OCI-LY1 (cell line): ENCODE measurements around the gene GALC.

Experiments used
- H2AFZ ChIP-seq: fragments of 200-600 bp; sonication (generic), shearing (Covaris generic); 2 replicates; pipeline ENCODE4 v1.6.0; 2014; ENCODE audit warnings: antibody characterized with exemption, mild to moderate bottlenecking, low read length
- H3F3A ChIP-seq: fragments of 200-600 bp; sonication (generic), shearing (Covaris generic); 2 replicates; pipeline ENCODE4 v1.6.0; 2014; ENCODE audit warnings: mild to moderate bottlenecking, antibody characterized with exemption, low read length, moderate library complexity; ENCODE audit not compliant: insufficient read depth
- H3K27ac ChIP-seq: fragments of 200-600 bp; sonication (generic); 2 replicates; pipeline ENCODE4 v1.5.1; 2014; ENCODE audit warnings: low read length, mixed run types, mild to moderate bottlenecking, low read depth; ENCODE audit not compliant: poor library complexity, severe bottlenecking
- H3K27me3 ChIP-seq: fragments of 200-600 bp; sonication (generic); 2 replicates; pipeline ENCODE4 v1.6.0; 2014; ENCODE audit warnings: antibody characterized with exemption, mild to moderate bottlenecking, low read length, moderate library complexity; ENCODE audit not compliant: insufficient read depth
- H3K36me3 ChIP-seq: fragments of 200-600 bp; sonication (generic); 2 replicates; pipeline ENCODE4 v1.6.1; 2014; ENCODE audit warnings: mild to moderate bottlenecking, antibody characterized with exemption, low read length, moderate library complexity, mixed read lengths; ENCODE audit not compliant: insufficient read depth
- H3K4me1 ChIP-seq: fragments of 200-600 bp; sonication (generic); 2 replicates; pipeline ENCODE4 v1.5.1; 2014; ENCODE audit warnings: mild to moderate bottlenecking, low read length, moderate library complexity; ENCODE audit not compliant: insufficient read depth, severe bottlenecking
- H3K4me2 ChIP-seq: fragments of 200-600 bp; sonication (generic), shearing (Covaris generic); 2 replicates; pipeline ENCODE4 v1.6.1; 2014; ENCODE audit warnings: low read length
- H3K4me3 ChIP-seq: fragments of 200-600 bp; sonication (generic); 2 replicates; pipeline ENCODE4 v1.5.1; 2014; ENCODE audit warnings: low read length, low read depth, mild to moderate bottlenecking, mixed read lengths; ENCODE audit not compliant: poor library complexity, severe bottlenecking
- H3K79me2 ChIP-seq: fragments of 200-600 bp; shearing (Covaris generic); 2 replicates; pipeline ENCODE4 v1.6.1; 2016; ENCODE audit warnings: mixed run types, low read length, mixed read lengths; ENCODE audit not compliant: insufficient read depth
- H3K9ac ChIP-seq: fragments of 200-600 bp; sonication (generic), shearing (Covaris generic); 2 replicates; pipeline ENCODE4 v1.6.1; 2014; ENCODE audit warnings: mild to moderate bottlenecking, low read length, mixed read lengths
- H3K9me2 ChIP-seq: fragments of 200-600 bp; sonication (generic), shearing (Covaris generic); 2 replicates; pipeline ENCODE4 v1.6.1; 2014; ENCODE audit warnings: low read depth, mild to moderate bottlenecking, low read length, mixed read lengths
- H3K9me3 ChIP-seq: fragments of 200-600 bp; shearing (Covaris generic); 2 replicates; pipeline ENCODE4 v1.6.1; 2014; ENCODE audit warnings: low read length, mixed read lengths
- H4K20me1 ChIP-seq: fragments of 200-600 bp; sonication (generic), shearing (Covaris generic); 2 replicates; pipeline ENCODE4 v1.6.0; 2016; ENCODE audit warnings: mild to moderate bottlenecking, low read length; ENCODE audit not compliant: insufficient read depth
- EZH2 ChIP-seq: fragments of 200-600 bp; sonication (generic), shearing (Covaris generic); IDR thresholded peaks from 2 replicates; pipeline ENCODE4 v1.8.0; 2017; ENCODE audit warnings: borderline replicate concordance, mixed run types, mild to moderate bottlenecking, antibody characterized with exemption, low read length, moderate library complexity, mixed read lengths
- TF ChIP-seq, protein P1 (sequence below): fragments of 200-600 bp; sonication (generic), shearing (Covaris generic); IDR thresholded peaks from 2 replicates; pipeline ENCODE4 v1.5.1; 2017; ENCODE audit warnings: mild to moderate bottlenecking, antibody characterized with exemption, low read length, moderate library complexity, mixed read lengths

GALC gene

DNA sequence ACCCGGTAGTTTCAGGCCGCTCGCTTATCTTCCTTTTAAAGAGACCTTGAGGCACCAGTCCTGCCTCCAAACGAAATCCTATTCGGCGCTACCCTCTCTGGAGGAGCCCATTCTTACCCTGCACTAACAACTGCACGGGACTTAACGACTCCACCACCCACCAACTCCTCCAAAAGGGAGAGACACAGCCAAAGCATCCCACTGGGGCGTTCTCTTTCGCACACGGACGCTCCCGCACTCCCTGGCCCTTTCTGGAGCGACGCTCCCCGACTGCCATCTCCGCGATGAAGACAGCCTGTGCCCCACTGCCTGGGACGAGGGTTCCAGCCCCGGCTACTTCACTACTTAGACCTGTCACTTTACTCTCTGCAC is 650 bp downstream of the GALC start:
- Histone ChIP-seq H3K4me1 (peaks cover 25% of the 10 kb centered on the region), H2AFZ (peak overlapping the region; percentile 67; the same call in 1 of the 2 replicates), H3K9me2 (no peaks in the 10 kb centered on the region), H3K4me2 (peak overlapping the region; percentile 92), H3K9me3 (no peaks in the 10 kb centered on the region), H3K4me3 (peak overlapping the region; percentile 80), H3K79me2 (no peaks in the 10 kb centered on the region), H4K20me1 (no peaks in the 10 kb centered on the region), H3K36me3 (no peaks in the 10 kb centered on the region), H3K27me3 (no peaks in the 10 kb centered on the region), H3K27ac (peak overlapping the region; percentile 66), H3K9ac (peak overlapping the region; percentile 82), H3F3A (no peaks in the 10 kb centered on the region)
- TF ChIP-seq EZH2: no peak
- TF ChIP-seq, protein P1, sequence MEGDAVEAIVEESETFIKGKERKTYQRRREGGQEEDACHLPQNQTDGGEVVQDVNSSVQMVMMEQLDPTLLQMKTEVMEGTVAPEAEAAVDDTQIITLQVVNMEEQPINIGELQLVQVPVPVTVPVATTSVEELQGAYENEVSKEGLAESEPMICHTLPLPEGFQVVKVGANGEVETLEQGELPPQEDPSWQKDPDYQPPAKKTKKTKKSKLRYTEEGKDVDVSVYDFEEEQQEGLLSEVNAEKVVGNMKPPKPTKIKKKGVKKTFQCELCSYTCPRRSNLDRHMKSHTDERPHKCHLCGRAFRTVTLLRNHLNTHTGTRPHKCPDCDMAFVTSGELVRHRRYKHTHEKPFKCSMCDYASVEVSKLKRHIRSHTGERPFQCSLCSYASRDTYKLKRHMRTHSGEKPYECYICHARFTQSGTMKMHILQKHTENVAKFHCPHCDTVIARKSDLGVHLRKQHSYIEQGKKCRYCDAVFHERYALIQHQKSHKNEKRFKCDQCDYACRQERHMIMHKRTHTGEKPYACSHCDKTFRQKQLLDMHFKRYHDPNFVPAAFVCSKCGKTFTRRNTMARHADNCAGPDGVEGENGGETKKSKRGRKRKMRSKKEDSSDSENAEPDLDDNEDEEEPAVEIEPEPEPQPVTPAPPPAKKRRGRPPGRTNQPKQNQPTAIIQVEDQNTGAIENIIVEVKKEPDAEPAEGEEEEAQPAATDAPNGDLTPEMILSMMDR: no peak

DNA sequence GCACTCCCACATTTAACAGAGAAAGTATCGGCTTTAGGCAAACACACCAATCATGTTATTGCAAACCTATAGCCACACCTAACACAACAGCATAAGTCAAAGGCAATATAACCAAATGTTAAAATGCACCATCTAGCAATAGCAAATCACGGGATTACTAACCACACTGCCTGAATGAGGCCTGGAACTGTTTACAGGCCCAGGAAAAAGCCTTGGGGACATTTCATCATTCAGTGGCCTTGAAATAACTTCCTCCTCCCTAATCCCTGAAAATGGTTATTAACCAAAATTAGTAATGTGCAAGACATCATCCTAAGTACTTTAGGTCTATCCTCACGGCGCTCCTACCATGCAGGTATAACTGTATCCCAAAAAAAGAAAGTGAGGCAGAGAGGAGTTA is 2.3 kb downstream of the GALC start:
- Histone ChIP-seq H3K9me3 (no peaks in the 10 kb centered on the region), H3K79me2 (no peaks in the 10 kb centered on the region), H3F3A (no peaks in the 10 kb centered on the region), H3K4me1 (peaks cover 25% of the 10 kb centered on the region), H3K9me2 (no peaks in the 10 kb centered on the region), H3K9ac (no peak overlapping the region), H4K20me1 (no peaks in the 10 kb centered on the region), H3K27me3 (no peaks in the 10 kb centered on the region), H3K4me3 (no peak overlapping the region), H2AFZ (no peak overlapping the region), H3K4me2 (no peak overlapping the region), H3K27ac (no peak overlapping the region), H3K36me3 (no peaks in the 10 kb centered on the region)
- no peak for TF ChIP-seq EZH2
- TF ChIP-seq, protein P1: no peak

DNA sequence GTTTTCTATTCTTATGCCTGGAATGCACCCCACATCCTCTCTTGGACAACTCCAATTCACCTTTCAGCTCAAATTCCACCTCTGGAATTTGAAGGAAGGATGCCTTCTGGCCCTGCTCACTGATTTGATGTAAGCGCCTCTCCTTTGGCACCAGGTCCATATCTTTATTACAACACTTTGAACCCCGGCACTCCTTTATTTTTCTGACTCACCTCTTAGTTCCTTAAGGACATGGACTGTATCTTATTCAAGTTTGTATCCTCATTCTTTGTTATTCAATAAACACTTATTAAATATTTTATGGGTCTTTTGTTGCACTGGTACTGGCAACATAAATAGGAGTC is 3.1 kb downstream of the GALC start:
- no peaks in the 10 kb centered on the region for H3K79me2 ChIP-seq
- no peak overlapping the region for H3K4me2 ChIP-seq
- H3K9ac ChIP-seq: no peak overlapping the region
- H3K9me3 ChIP-seq: no peaks in the 10 kb centered on the region
- H4K20me1 ChIP-seq: no peaks in the 10 kb centered on the region
- no peak overlapping the region for H2AFZ ChIP-seq
- H3F3A ChIP-seq: no peaks in the 10 kb centered on the region
- H3K9me2 ChIP-seq: no peaks in the 10 kb centered on the region
- no peak for TF ChIP-seq EZH2
- TF ChIP-seq, protein P1: no peak
- H3K36me3 ChIP-seq: no peaks in the 10 kb centered on the region
- no peak overlapping the region for H3K27ac ChIP-seq
- H3K4me3 ChIP-seq: no peak overlapping the region
- peaks cover 25% of the 10 kb centered on the region for H3K4me1 ChIP-seq
- H3K27me3 ChIP-seq: no peaks in the 10 kb centered on the region
